ENCODE measurements around the gene CRMP1. TPM values are rescaled to one million over a fixed set of nuclear protein-coding genes. Genes with fewer than 3 reads are reported as not detected.

The CRMP1 gene
- total and polyA plus RNA-seq, 2 donors (not counting 3 experiments of a cell fraction or from before 2014, with no cell fraction given): 0.06 TPM; not detected in 1

GRCh38 chr4:5897674-5898073, 4.8 kb upstream of the CRMP1 start:
- Histone ChIP-seq H3K27ac (ENCODE audit: insufficient read depth, low read depth, low read length) (no peak overlapping the region), H3K79me2 (ENCODE audit: control insufficient read depth, insufficient read depth, low read length) (no peaks in the 10 kb centered on the region), H3K9me3 (replicated peaks; ENCODE audit: control insufficient read depth, insufficient read depth, low read length) (no peaks in the 10 kb centered on the region), H3K27me3 (ENCODE audit: control insufficient read depth in 2 of 2, insufficient read depth in 2 of 2, low read length in 2 of 2) (peaks cover 8% of the 10 kb centered on the region in 2 experiments), H3K4me3 (replicated peaks in 1 of 3; ENCODE audit: insufficient read depth in 1 of 3, low read depth in 1 of 3, low read length in 3 of 3) (no peak overlapping the region), H3K4me2 (ENCODE audit: insufficient read depth, low read length) (no peak overlapping the region), H3K4me1 (ENCODE audit: control insufficient read depth, extremely low read depth, insufficient read depth, low read length) (no peaks in the 10 kb centered on the region), H3K36me3 (ENCODE audit: control insufficient read depth in 2 of 2, extremely low read depth in 1 of 2, insufficient read depth in 2 of 2, low read length in 2 of 2) (no peaks in the 10 kb centered on the region), H4K20me1 (replicated peaks; ENCODE audit: control insufficient read depth, extremely low read depth, insufficient read depth, low read length) (no peaks in the 10 kb centered on the region), H2AFZ (ENCODE audit: low read depth, low read length) (no peak overlapping the region), H3K9ac (replicated peaks; ENCODE audit: extremely low read depth, insufficient read depth, low read length) (no peak overlapping the region), H3K9me1 (replicated peaks; ENCODE audit: control insufficient read depth, extremely low read depth, insufficient read depth, low read length) (no peaks in the 10 kb centered on the region)
- ChIA-PET POLR2A (no interaction called here), CTCF (no interaction called here)
- TF ChIP-seq MAX (IDR thresholded peaks at IDR 0.05; ENCODE audit: insufficient read depth, insufficient read length) (no peak), FOS (IDR thresholded peaks at IDR 0.05; ENCODE audit: borderline replicate concordance, insufficient read depth, low read length) (no peak), EZH2 (IDR thresholded peaks at IDR 0.05; ENCODE audit: borderline replicate concordance, low read depth, low read length, severe bottlenecking) (no peak), MYC (IDR thresholded peaks at IDR 0.05; ENCODE audit: low read depth, low read length) (no peak), GATA2 (IDR thresholded peaks at IDR 0.05; ENCODE audit: insufficient read depth, insufficient read length, low read depth, low read length) (no peak), JUN (IDR thresholded peaks at IDR 0.05; ENCODE audit: borderline replicate concordance, insufficient read depth, insufficient read length, low read depth) (no peak), POLR2AphosphoS5 (IDR thresholded peaks at IDR 0.05; ENCODE audit: insufficient read depth, low read depth, low read length) (no peak), POLR2A (IDR thresholded peaks at IDR 0.05; ENCODE audit: low read depth, low read length) (no peak)
- TF ChIP-seq, protein P1, sequence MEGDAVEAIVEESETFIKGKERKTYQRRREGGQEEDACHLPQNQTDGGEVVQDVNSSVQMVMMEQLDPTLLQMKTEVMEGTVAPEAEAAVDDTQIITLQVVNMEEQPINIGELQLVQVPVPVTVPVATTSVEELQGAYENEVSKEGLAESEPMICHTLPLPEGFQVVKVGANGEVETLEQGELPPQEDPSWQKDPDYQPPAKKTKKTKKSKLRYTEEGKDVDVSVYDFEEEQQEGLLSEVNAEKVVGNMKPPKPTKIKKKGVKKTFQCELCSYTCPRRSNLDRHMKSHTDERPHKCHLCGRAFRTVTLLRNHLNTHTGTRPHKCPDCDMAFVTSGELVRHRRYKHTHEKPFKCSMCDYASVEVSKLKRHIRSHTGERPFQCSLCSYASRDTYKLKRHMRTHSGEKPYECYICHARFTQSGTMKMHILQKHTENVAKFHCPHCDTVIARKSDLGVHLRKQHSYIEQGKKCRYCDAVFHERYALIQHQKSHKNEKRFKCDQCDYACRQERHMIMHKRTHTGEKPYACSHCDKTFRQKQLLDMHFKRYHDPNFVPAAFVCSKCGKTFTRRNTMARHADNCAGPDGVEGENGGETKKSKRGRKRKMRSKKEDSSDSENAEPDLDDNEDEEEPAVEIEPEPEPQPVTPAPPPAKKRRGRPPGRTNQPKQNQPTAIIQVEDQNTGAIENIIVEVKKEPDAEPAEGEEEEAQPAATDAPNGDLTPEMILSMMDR (IDR thresholded peaks at IDR 0.05; ENCODE audit: extremely low read depth in 1 of 2, insufficient read depth in 1 of 2, low read depth in 1 of 2, low read length in 2 of 2): no peak
- FAIRE-seq (no peak), DNase-seq (ENCODE audit: low read depth, low spot score) (no peak)
- dilution Hi-C loops (cut with MboI; ENCODE audit: extremely low pct_ligation_motif_present, low sequenced_read_pairs) (no loop called here), intact Hi-C loops (cut with micrococcal nuclease) (loop anchor here (5.0 kb wide), 1 partner anchor 1400 kb away; no protein-coding TSS in a partner anchor)
- no TSS peak for BruUV-seq (replicated peaks)
